ENCODE measurements around the gene FZD4.

GRCh38 chr11:86996953-86997570, 41.9 kb upstream of the FZD4 start:
- TF ChIP-seq CTCF (IDR thresholded peaks at IDR 0.05 in 2 of 3, conservative IDR thresholded peaks at IDR 0.05 in 1 of 3; ENCODE audit: borderline replicate concordance in 1 of 3, insufficient read depth in 1 of 3, low read depth in 2 of 3, low read length in 2 of 3): no peak
- TF ChIP-seq POLR2AphosphoS5 (IDR thresholded peaks at IDR 0.05; ENCODE audit: low read depth, low read length): no peak
- no peak for TF ChIP-seq YY1 (IDR thresholded peaks at IDR 0.05; ENCODE audit: extremely low read depth, insufficient replicate concordance, low read depth, low read length)
